GM19025 (cell line): Measurements from ENCODE around the gene UQCR11.

ENCODE experiments used
- ATAC-seq: cut with Tn5 transposase; IDR thresholded peaks from one replicate; pipeline ENCODE4 v1.9.1; 2021; ENCODE audit warnings: mild to moderate bottlenecking, low read depth, moderate library complexity; ENCODE audit not compliant: unreplicated experiment

The UQCR11 gene

GRCh38 chr19:1592755-1593500 lies 12.3 kb downstream of the UQCR11 start, which contains the start of gene MBD3:
Gene MBD3, minus strand, starts transcription at chr19:1592865. Its CDS starts 234 bp downstream, at chr19:1592631.
- ATAC-seq: peak; percentile 65

GRCh38 chr19:1592024-1592754 lies 13.1 kb downstream of the UQCR11 start:
- peak; percentile 57 for ATAC-seq

- ATAC-seq: no peak
Observed at GRCh38 chr19:1591421-1592023, 13.7 kb downstream of the UQCR11 start.

GRCh38 chr19:1590641-1591397 lies 14.4 kb downstream of the UQCR11 start:
- ATAC-seq: no peak

GRCh38 chr19:1587872-1588271 lies 17.4 kb downstream of the UQCR11 start:
- no peak for ATAC-seq

- ATAC-seq: no peak
Observed at GRCh38 chr19:1585243-1585580, 20.1 kb downstream of the UQCR11 start.

- no peak for ATAC-seq
Observed at GRCh38 chr19:1584500-1585242, 20.6 kb downstream of the UQCR11 start.

GRCh38 chr19:1582201-1582600 lies 23.1 kb downstream of the UQCR11 start:
- no peak for ATAC-seq

GRCh38 chr19:1580957-1581356 lies 24.3 kb downstream of the UQCR11 start:
- ATAC-seq: no peak

GRCh38 chr19:1580382-1580781 lies 24.9 kb downstream of the UQCR11 start:
- ATAC-seq: no peak

GRCh38 chr19:1579222-1579621 lies 26.0 kb downstream of the UQCR11 start:
- ATAC-seq: no peak

- ATAC-seq: no peak
Observed at GRCh38 chr19:1577929-1578618, 27.2 kb downstream of the UQCR11 start.

- no peak for ATAC-seq
Observed at GRCh38 chr19:1577090-1577928, 28.0 kb downstream of the UQCR11 start.

GRCh38 chr19:1576242-1577089 lies 28.8 kb downstream of the UQCR11 start:
- no peak for ATAC-seq

- no peak for ATAC-seq
Observed at GRCh38 chr19:1575323-1576241, 29.7 kb downstream of the UQCR11 start.

GRCh38 chr19:1574354-1575136 lies 30.7 kb downstream of the UQCR11 start:
- ATAC-seq: no peak
